NCI-H748 treated with DMSO at 0.1 percent for 48 hours (cell line): ENCODE results near the gene CNPY1.
A peak's percentile ranks its signal among the peaks of the same experiment; 100 is the strongest.

ENCODE experiments used
- DNase-seq: peaks from one replicate; lab custom pipeline; 2025; lab: John Stamatoyannopoulos, UW

The CNPY1 gene

DNA sequence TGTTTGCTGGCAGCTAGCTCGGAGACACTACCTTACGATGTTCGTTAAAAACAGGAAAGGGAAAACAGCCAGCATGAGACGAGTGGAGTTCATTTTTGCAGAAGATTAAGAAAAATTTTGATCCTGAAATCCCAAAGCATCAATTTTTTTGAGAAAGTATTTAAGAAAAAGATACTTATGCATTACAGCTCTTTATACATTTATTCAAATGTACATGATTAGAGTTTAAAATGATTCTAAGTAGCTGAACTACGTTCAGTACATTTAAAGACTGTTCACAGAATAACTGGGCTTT, 34.7 kb downstream of the CNPY1 start:
- no peak for DNase-seq

DNA sequence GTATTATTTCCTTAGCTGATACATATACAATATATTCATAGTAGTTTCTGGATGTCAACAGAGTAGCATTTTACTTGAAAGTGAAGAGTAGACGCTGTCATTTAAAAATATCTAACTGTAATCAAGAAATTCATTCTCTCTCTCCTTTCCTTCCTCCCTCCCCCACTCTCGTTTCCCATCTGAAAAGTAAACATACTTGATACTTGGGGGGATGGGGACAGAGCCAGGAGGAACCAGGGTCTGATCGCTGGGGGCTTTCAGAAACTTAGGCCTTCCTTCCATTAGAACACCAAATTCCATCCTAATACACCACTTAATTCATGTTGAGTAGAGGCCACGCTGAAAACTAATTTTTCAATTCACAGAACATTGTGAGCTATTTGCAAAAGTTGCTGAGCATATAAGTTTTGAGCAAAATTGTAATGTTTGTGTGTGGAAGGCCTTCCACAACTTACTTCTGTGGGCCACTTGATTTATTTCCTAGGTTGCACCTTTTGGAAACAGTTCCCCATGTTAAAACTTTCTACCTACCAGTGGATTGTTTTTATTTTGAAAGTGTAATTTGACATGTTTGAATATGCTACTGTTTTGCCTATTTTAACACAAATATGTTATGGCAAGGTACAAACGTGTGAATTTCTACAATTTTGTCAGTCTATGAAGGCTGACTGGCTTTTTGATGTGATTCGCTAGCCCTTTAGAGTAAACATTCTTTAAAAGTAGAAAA, 35.2 kb downstream of the CNPY1 start:
- no peak for DNase-seq

DNA sequence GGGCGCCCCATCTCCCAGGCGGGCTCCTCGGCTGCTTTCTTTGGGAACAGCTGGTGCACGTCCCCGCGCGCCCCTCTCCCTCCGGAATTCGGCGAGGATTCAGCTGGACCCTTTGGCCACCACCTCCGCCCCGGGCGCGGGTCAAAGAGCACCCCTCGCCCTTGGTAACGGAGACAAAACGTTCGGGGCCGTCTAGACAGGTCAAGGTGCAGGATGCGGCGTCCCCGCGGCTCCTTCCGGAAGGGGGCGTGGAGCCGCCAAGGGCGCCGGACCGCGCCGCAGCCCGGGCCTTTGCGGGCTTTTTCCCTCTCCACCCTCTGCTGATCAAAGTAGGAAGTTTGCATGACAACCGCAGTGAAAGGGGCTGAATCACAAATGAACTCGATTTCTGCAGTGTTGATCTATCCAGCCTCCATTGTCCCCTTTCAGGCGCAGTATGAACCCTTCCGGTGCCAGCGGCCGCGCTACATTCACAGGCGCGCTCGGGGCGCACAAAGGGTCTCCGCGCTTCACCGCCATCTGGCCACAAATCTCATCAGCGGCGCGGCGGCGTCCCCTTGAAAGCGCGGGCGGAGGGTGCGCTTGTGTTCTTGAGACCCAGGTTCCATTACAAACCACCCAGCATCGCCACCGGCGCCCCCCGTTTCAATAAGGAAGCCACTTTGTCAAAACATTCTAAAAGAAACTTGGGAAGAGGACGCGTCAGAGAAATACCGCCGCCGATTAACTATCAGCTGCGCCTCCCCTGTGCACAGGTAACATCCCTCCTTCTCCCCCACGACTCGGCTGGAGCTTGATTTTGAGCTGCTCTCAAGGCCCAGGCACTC, 36.4 kb downstream of the CNPY1 start:
- DNase-seq = no peak

DNA sequence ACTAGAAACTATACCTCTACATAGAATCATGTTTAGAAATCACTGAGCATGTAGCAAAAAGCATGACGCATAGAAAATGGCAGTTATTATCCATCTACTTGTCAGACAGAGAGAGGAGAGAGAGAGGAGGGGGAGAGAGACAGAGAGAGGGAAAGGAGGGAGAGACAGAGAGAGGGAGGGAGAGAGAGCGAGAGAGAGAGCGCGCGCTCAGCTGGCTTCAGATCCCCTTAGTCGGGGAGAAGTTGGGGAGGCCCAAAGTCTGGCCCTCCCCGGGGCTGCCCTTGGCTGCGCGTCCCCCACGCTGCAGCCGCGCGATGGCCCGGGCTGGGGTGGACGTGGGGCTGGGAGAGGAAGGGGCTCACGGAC, 37.0 kb downstream of the CNPY1 start:
- DNase-seq = no peak

DNA sequence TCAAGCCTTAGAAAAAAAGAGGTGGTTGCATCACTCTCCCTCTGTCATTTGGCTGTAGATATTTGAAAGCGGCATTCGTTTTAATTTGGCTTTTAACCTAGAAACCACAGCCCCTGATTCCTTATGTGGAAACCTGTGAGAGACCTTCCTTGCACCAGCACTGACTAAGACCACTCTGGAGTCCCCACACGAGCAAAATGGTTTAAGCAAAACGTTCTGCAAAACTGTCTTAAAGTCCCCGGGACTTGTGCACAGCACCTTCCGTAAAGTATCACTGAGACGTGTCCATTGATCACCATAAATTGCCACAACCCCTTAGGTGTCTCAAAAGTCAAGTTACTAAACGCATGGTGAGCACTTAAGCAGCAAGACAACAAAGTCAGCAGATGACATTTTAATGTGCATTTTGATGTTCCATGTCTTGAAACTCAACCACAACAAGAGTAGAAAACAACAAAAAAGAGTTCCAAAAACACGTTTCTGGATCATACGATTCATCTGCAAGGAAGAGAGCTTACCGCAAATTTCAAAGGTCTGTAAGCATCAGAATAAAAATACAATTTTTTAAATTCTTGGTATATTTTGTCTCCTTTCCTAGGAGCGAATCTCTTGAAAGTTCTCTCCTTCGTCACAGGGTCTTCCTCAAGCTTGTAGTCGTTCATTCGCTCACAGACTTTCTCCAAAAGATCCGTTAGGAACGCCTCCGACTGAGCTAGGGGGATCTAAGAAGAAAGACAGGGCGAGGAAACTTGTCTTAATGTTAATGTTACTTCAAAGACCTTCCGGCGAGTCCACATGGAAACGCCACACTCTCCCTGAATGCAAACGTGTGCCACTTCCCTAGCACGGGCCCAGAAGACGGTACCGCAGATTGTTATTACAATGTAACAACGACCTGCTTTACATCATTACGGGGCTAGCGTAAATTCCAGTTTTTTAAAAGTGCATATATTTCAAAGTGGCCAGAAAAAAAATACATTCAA, 37.7 kb downstream of the CNPY1 start:
- DNase-seq = no peak

DNA sequence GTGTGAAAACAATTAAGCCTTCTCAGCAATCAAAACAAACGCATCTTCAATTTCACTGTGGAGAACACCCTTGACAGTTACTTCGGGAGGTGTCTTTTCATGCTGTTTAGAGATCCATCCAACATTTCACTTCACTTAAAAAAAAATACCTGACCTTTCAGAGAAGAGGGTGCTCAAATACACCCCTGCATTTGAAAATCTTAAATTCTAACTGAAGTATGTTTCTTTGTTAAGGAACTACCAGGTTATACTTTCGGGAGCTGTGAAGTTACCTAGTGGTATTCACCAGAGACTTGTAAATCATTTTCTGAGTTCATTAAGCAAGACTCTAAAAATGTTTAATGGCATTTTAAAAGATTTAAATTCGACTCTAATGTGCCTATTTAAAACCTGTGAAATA, 38.8 kb downstream of the CNPY1 start:
- DNase-seq = no peak

DNA sequence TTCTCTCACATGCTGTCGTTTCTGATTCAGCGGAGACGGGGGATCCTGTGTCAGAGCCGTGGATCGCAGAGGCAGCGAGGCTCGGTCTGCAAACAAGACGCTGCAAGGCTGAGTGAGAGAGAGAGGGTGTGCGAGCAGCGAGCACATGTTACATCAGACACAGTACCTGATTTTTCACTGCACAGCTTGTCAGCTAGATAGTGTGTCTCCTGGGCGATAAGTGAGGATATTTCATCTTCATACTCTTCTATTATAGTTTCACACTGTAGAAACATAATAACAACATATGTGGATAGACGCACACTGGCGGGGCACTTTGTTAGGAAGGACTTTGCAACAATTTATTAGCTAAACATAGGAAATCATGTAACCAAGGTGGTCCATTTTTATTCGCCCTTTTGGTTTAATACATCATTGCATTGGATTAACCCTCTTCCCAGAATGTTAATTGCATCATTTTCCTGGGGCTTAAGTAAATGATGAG, 39.5 kb downstream of the CNPY1 start:
- peak; percentile 20 for DNase-seq

DNA sequence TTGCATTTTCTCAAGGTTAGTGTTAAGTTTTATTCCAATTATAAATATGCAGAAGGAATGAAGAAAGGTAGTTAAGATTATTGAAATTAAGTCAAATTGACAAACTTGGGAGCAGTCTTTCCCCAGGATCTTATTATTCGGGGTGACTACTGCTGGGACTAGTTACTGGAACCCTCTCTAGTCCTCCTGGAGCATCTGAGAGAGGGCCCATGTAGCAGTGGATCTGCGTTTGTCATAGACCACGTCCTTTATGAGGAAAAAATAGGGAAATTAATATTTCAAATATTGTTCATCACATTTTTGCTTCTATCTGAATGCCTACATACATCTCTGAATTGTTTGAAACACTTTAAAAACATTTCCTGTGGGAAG, 41.0 kb downstream of the CNPY1 start:
- no peak for DNase-seq

DNA sequence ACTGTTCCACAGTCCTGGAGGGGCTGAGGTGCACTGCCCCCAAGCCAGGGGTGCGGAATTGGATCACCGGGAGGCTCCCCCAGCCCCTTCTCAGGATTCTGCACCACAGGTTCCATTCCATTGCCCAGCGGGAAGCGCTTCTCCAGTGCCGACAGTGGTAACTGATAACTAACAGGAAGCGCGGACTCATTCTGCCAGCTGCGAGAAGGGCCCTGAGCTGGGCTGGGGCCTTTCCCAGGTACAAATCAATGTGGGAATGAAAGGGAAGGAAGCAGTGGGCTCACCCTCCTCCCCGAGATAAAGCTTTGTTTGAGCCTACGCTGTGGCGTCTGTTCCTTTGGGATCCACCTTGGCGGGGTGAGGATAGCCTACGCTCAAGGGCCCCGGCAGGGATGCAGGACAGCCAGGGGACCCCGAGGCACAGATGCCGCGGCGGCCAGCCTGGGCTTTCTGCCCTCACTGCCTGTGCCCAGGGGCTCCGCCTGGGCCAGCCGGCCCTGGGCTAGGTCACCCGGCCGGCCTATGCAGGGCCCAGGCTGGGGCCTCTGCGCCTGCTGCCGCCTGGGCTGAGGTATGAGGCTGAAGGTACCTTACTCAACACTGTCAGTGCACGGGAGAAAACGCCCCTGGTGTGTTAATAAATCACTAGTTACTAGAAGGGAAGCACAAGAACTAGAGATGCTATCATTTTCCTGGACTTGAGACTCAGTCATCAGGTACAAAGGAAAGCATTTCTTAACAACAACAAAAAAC, 49.0 kb downstream of the CNPY1 start:
- DNase-seq = no peak

DNA sequence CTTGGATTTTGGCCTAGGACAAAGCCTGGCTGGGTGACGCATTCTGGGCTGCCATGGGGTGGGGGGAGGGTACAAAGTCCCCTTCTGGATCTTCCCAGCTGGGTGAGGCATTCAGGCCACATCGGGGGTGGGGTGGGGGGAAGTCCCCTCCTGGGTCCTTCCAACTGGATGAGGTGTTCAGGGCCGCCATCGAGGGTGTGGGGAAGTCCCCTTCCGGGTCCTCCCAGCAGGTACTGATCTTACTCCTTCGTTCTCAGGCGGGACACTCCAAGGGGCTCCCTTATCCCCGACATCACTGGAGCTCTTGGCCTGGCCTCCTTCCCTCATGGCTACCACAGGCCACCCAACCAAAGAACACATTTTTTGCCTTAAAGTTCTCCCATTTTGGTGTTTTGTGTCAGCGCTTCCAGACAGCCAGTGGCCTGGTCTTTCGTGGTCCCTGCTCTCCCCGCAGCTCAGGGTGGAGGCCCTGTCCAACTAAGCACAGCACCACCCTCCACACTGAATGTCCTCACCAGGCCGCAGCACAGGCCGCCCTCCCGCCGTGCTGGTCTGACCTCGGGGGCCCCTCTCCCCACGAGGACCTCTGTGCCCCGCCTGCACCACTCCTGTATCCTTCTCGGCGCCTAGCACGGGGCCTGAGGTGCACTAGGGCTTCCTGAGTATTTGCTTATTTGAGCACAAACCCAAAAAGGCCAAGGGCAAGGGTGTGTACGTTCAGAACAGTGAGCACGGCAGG, 49.9 kb downstream of the CNPY1 start:
- no peak for DNase-seq

DNA sequence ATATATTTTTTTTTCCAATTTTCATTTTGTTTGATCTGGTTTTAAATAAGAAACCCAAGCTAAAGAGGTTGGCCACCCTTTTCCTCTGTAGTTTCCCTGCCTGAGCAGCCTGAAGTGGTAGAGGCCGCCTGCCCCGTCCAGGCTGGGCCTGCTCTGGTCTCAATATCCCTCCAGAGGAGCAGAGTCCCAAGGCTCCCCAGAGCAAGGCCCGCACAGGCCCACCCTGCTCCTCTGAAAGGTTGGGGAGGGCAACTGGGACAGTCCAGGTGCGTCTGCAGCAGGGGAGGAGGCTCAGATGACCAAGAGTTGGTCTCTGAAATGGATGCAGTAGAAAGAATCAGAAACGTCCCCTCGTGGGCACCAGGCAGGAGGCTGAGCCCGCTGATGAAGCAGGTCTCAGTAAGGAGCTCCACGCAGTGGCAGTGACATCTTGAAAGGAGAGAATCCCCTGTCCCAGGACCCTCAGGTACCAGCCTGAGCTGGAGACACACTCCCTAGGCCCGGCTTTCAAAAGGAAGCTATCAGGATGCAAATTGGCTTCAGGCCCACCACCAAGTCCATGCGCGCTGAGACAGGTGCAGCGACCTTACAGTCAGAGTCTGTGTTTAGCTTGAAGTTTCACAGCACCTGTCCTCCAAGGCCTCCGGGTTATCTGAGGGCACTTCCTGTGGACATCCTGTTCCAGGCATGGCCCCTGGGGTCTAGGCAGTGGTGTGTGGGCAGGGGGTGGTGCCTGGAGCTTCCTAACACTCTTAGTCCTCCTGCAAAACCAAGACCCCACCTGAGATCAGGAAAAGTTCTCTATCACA, 50.7 kb downstream of the CNPY1 start:
- DNase-seq = no peak

DNA sequence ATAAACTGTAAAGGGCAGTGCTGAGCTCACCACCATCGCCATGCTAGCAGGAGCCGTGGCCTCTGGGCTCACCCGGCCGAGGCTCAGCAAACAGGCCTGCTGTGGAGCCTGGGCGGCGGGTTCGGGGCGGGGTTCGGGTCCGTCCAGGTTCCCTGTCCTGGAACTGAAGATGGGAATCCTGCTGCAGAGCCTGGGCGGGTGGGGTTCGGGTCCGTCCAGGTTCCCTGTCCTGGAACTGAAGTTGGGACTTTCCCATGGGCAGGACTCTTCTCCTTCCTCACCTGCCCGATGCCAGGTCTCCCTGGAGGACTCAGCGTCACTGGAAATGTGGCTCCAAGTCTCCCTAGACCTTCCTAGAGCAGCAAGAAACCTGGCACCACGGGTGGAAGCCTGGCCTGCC, 51.8 kb downstream of the CNPY1 start:
- DNase-seq = no peak

DNA sequence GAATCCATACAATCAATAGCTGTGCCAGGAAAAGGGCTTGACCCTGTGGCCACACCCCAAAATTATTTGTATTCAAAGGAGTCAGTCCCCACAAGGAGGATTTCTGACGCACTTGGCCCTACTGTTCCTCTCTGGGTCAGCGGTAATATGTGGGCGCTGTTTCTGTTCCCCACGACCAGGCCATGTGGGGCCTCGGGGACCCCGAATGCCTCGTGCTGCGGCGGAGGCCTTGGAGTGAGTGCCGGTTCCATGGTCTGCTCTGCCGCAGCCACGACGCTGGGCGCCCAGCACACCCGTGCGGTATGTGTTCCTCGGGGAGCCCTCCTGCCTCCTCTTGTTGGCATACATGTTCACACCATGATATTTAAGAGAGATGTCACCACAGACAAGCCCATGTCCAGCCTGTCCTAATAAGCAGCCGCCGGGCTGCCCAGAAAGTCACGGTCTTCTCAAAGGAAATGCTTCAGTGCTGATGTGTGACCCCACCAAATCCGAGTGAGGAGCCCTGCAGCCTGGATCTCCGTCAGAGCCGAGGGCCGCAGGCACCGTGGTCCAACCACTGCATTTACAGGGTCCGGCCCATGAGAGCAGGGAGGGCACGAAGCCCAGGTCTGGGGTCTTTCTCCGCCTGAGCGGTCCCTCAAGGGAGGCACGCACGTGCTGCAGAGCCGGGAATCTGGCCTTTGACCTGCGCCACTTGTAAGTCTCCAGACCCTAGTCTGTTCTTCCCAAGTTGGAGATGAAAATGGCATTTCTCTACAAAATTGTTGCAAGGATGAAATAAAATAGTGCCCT, 52.4 kb downstream of the CNPY1 start:
- DNase-seq = no peak

DNA sequence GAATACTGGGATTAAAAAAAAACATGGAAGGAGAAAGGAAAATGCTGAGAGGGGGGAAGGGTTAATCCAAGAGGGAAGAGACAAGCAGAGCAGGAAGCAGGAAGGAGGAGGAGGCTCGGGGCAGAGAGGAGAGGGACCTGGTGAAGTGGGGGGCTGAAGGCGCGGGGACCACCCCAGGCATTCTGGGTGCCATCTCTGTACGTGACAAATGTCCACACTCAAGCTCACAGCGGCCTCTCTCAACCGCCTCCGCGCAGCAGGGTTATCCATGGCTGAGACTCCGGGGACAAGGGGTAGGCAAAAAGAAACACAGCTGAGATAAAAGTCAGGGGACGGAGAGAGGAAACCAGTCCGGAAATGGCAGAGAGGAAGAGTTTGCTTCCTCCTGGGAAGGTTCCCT, 54.5 kb downstream of the CNPY1 start:
- no peak for DNase-seq

DNA sequence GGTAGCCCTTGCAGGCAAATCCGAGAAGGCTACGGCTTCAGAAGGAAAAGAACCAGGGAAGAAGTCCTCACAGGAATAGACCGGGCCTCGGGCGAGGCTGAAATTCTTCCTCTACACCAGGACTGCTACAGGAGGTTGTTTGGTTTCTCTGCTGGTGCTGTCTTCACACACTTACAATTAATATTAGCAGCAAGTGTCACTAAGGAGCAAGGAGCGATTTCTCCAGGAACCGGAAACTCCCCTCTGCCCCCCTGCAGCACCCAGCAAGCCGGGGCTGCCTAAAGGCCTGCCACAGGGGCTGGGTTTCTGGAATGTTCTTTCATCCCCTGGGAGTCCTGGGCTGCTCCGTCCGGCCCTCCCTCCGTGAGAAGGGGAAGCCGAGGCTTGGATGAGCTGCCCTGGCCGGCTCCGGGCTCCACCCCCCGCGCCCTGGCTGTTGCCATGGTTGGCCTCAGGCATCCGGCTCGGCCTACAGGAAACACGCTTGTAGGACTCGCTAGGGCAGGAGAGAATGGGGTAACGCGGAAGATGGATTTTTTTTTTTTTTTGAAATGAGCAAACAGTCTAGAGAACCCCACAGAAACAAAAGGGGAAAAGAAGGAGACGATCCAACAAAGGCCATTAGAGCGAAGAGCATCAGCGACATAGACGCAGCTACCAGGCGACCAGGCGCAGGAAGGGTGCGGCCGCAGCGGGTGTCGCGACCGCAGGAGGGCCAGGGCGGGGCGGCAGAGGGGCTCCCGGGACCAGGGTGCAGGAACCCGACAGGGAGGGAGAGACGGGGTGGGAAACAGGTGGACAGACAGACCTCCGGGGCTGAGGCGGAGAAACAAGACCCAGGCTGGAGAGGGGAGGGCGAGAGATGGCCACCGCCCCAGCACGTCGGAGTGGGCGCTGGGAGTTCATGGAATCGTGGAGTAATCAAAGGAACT, 55.4 kb downstream of the CNPY1 start:
- DNase-seq = no peak

DNA sequence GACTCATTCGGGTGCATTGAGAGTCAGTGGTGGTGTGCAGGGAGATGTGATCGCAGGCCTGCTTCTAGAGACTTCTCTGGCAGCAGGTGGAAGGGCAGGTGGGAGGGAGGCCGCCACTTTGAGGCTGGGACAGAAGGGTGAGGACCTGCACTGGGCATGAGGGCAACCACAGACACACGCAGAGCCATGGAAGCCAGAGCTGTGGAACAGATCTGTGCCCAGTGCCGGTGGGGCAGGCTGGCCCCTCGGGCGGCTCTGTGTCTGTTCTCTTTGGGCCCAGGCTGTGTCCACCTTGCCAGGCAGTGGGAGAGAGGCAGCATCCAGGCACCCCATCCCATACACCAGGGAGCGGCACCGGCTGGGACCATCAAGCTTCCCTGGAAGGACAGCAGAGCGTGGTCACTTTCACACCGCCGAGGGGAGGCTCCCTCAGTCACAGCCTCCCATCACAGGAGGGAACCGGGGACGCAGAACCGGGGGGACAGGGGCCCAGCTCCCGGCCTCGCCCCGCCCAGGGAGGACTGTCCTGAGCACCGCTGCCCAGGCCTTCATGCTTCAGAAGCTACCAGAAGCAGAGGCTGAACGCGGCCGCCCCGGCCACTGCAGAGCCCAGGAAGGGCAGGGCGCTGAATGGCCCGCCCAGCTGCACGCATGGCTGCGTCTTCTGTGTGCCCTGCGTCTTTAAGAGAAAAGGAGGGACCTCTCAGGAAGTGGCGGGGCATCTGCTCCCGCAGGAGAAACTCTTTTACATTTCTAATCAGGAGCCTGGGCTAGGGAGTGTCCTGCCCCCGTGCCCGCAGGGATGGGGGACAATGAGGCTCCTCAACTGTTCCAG, 56.3 kb downstream of the CNPY1 start:
- DNase-seq = no peak

DNA sequence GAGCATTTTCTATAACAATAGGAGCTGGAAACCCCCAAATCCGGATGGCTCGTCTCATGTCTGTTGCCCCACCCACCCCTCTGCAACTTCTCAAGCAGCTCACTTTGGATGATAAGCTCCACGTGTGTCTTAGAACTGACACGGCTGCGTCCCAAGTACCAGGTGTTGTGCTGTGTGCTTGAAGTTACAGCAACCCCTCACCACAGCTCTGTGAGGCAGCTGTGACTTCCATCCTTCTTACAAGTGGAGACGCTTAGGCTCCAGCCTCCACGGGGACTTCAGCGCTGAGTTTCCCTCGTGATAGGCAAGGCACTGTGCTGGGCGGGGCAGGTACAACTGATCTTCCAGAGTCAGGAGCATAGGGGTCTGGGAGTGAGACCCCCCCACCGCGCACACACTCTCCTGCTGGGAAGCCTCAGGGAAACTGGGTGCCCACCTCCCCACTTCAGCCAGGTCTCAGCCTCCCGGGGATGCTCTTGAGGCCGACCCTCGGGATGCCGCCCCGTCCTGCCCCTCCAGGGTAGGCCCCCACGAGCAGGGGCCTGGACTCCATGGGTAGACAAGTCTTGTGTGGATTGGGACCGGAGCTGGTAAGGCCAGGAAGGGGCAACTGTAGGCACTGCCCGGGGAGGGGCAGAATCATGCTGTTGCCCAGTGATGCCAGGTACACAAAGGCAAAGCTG, 57.1 kb downstream of the CNPY1 start:
- DNase-seq = no peak
